GM10248 (cell line): ENCODE results near the gene GDA.

Experiments
- CTCF ChIA-PET: fragments of 300-600 bp; sonication (Branson Sonifier 250); formaldehyde crosslinking; extraction: SDS; loops from one replicate; lab custom pipeline; 2021; ENCODE audit warnings: antibody characterized with exemption; lab: Yijun Ruan, JAX
- POLR2A ChIA-PET: fragments of 350-650 bp; sonication (Branson Sonifier 250); formaldehyde crosslinking; extraction: SDS; loops from one replicate; lab custom pipeline; 2020; ENCODE audit warnings: antibody characterized with exemption; lab: Yijun Ruan, JAX
- DNase-seq: peaks from one replicate; pipeline ENCODE4 v3.0.0; 2012; ENCODE audit errors: extremely low spot score
- CTCF ChIP-seq: IDR thresholded peaks from 2 replicates; pipeline ENCODE4 v1.5.1; 2012; ENCODE audit warnings: mild to moderate bottlenecking, low read depth; ENCODE audit errors: extremely low read depth, missing control alignments, control extremely low read depth

GDA gene

GRCh38 chr9:72155301-72155700 lies 6.1 kb downstream of the GDA start:
- POLR2A ChIA-PET, result no interaction called here
- no peak for TF ChIP-seq CTCF
- CTCF ChIA-PET, result no interaction called here
- no peak for DNase-seq

GRCh38 chr9:72156586-72156985 lies 7.3 kb downstream of the GDA start:
- POLR2A ChIA-PET, result no interaction called here
- no peak for DNase-seq
- no peak for TF ChIP-seq CTCF
- CTCF ChIA-PET, result no interaction called here

- CTCF ChIA-PET, result interaction anchor here (1.5 kb wide), 1 partner anchor 12 kb away, joined by 3 read pairs; no protein-coding TSS in a partner anchor
- no peak for TF ChIP-seq CTCF
- DNase-seq, result no peak
These were observed 9.4 kb downstream of the GDA start for GRCh38 chr9:72158680-72159079.

GRCh38 chr9:72160446-72161123 lies 11.3 kb downstream of the GDA start:
- POLR2A ChIA-PET, result no interaction called here
- TF ChIP-seq CTCF, result no peak
- CTCF ChIA-PET, result interaction anchor here (1.0 to 1.4 kb wide), 2 partner anchors 16 to 48 kb away, joined by 3 to 4 read pairs; no protein-coding TSS in a partner anchor
- DNase-seq, result no peak

More at GRCh38 chr9:72158680-72159079, 9.4 kb downstream of the GDA start:
- POLR2A ChIA-PET, result no interaction called here

GRCh38 chr9:72165326-72165725 lies 16.1 kb downstream of the GDA start:
- DNase-seq, result no peak
- POLR2A ChIA-PET, result no interaction called here
- CTCF ChIA-PET, result no interaction called here
- no peak for TF ChIP-seq CTCF

GRCh38 chr9:72165821-72166547 lies 16.7 kb downstream of the GDA start:
- POLR2A ChIA-PET, result no interaction called here
- DNase-seq, result no peak
- no peak for TF ChIP-seq CTCF
- CTCF ChIA-PET, result no interaction called here
